PC-3 (cell line): ENCODE results near the gene GPS2. TPM values are rescaled to one million over a fixed set of nuclear protein-coding genes. Genes with fewer than 3 reads are reported as not detected.

Experiments used
- ATAC-seq: fragments of 200-7000 bp; cut with Tn5 transposase; 2 replicates; pipeline ENCODE4 v1.9.1; 2020; ENCODE audit warnings: mild to moderate bottlenecking, moderate library complexity
- BruUV-seq: library from RNA; stranded (reverse); fragments of 400-500 nt; replicated peaks from 2 replicates; lab custom pipeline; 2021; lab: Mats Ljungman, UMichigan
- CTCF ChIA-PET: fragments of 300-600 bp; sonication (Branson Sonifier 250); formaldehyde crosslinking; loops from one replicate; lab custom pipeline; 2022; ENCODE audit warnings: antibody characterized with exemption; lab: Charles Lee
- POLR2A ChIA-PET: fragments of 300-600 bp; sonication (Branson Sonifier 250); formaldehyde crosslinking; loops from one replicate; lab custom pipeline; 2022; ENCODE audit warnings: antibody characterized with exemption; ENCODE audit not compliant: unreplicated experiment; lab: Charles Lee
- DNase-seq: peaks from one replicate; pipeline ENCODE4 v3.0.0-alpha.2; 2015
- H2AFZ ChIP-seq: fragments of 300-600 bp; sonication (generic); 2 replicates; pipeline ENCODE4 v1.6.0; 2016; ENCODE audit warnings: antibody characterized with exemption, low read length
- H3F3A ChIP-seq: fragments of 300-600 bp; sonication (generic); one replicate; pipeline ENCODE4 v1.6.0; 2017; ENCODE audit warnings: antibody characterized with exemption, low read length, control low read depth, mild to moderate bottlenecking; ENCODE audit not compliant: unreplicated experiment
- H3K27ac ChIP-seq: fragments of 300-600 bp; sonication (generic); 2 replicates; pipeline ENCODE4 v1.5.1; 2016; ENCODE audit warnings: mild to moderate bottlenecking, low read length
- H3K27me3 ChIP-seq: fragments of 300-600 bp; sonication (generic); 2 replicates; pipeline ENCODE4 v1.6.1; 2016; ENCODE audit warnings: low read length, mixed read lengths
- H3K36me3 ChIP-seq: fragments of 300-600 bp; sonication (generic); 2 replicates; pipeline ENCODE4 v1.6.1; 2016; ENCODE audit warnings: low read depth, mixed run types, low read length, mixed read lengths
- H3K4me1 ChIP-seq: fragments of 300-600 bp; sonication (generic); 2 replicates; pipeline ENCODE4 v1.5.1; 2016; ENCODE audit warnings: low read length; ENCODE audit not compliant: insufficient read depth
- H3K4me2 ChIP-seq: fragments of 300-600 bp; sonication (generic); 2 replicates; pipeline ENCODE4 v1.6.0; 2016; ENCODE audit warnings: low read length
- H3K4me3 ChIP-seq: fragments of 300-600 bp; sonication (generic); 2 replicates; pipeline ENCODE4 v1.5.1; 2016; ENCODE audit warnings: mild to moderate bottlenecking, low read length, mixed read lengths
- H3K79me2 ChIP-seq: fragments of 300-600 bp; sonication (generic); 2 replicates; pipeline ENCODE4 v1.6.1; 2017; ENCODE audit warnings: low read length, mixed read lengths
- H3K9ac ChIP-seq: fragments of 300-600 bp; sonication (generic); 2 replicates; pipeline ENCODE4 v1.6.0; 2016; ENCODE audit warnings: mild to moderate bottlenecking, low read length
- H3K9me2 ChIP-seq: fragments of 300-600 bp; sonication (generic); replicated peaks from 2 replicates; pipeline ENCODE4 v1.6.1; 2016; ENCODE audit warnings: mixed run types, low read length, mixed read lengths
- H3K9me3 ChIP-seq: fragments of 300-600 bp; sonication (generic); 2 replicates; pipeline ENCODE4 v1.6.1; 2016; ENCODE audit warnings: low read length, mixed read lengths
- H4K20me1 ChIP-seq: fragments of 300-600 bp; sonication (generic); 2 replicates; pipeline ENCODE4 v1.6.1; 2016; ENCODE audit warnings: low read length, mixed read lengths
- EZH2 ChIP-seq: fragments of 300-600 bp; sonication (generic); IDR thresholded peaks from one replicate; pipeline ENCODE4 v1.6.1; 2017; ENCODE audit warnings: antibody characterized with exemption, mild to moderate bottlenecking, low read length; ENCODE audit not compliant: unreplicated experiment
- EZH2phosphoT487 ChIP-seq: fragments of 300-600 bp; sonication (generic); IDR thresholded peaks from 2 replicates; pipeline ENCODE4 v1.6.1; 2018; ENCODE audit warnings: mild to moderate bottlenecking, antibody characterized with exemption, low read length, borderline replicate concordance
- intact Hi-C: fragments of 100-400 bp; cut with micrococcal nuclease; formaldehyde crosslinking; loops from 2 replicates; pipeline ENCODE4 v1.9.0; 2023
- total RNA-seq: library from RNA; depleted of rRNA; stranded (reverse); fragments of >200 nt; gene quantifications from 2 replicates; pipeline ENCODE4 v1.2.3, GENCODE V29; 2014
- TF ChIP-seq, protein P1 (sequence below): fragments of 300-600 bp; sonication (generic); conservative IDR thresholded peaks from 2 replicates; pipeline ENCODE4 v1.5.1; 2017; ENCODE audit warnings: antibody characterized with exemption, low read depth, mild to moderate bottlenecking, low read length

The GPS2 gene
- total RNA-seq, 1 experiment from 2014 or later: 30.8 TPM

DNA sequence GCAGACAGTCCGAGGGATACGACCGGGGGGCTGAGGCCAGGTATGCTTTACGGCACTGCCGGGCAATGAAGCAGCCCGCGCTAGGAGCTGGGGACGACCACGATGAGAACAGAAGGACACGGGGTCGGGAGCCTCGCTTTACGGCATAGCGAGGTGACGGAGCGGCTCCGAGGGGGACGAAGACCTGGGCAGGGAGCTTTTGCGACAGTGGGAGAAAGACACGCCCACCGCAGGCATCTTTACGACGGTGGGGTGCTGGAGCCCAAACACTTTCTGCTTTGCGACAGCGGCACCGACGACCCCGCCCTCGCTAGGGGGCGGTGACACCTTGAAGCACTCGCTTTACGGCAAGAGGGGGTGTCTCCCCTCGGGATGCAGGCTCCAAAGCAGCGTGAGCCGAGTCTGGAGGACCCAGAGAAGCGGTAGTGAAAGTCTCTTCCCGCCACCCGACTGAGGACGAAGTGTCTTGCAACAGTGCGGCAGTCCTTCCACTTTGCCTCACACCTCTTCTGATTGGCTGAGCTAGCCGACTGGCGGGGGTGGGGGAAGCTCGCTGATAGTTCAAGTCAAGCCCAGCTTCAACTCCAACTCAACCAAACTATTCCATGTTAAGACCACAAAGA lies 14.3 kb upstream of the GPS2 start:
- BruUV-seq: TSS peak; percentile 93
- intact Hi-C loops: loop anchor here (2.0 kb wide), 1 partner anchor 21 kb away; no protein-coding TSS in a partner anchor
- CTCF ChIA-PET: interaction anchor here (0.6 kb wide), 2 partner anchors 16 to 48 kb away, joined by 3 to 4 read pairs; no protein-coding TSS in a partner anchor

DNA sequence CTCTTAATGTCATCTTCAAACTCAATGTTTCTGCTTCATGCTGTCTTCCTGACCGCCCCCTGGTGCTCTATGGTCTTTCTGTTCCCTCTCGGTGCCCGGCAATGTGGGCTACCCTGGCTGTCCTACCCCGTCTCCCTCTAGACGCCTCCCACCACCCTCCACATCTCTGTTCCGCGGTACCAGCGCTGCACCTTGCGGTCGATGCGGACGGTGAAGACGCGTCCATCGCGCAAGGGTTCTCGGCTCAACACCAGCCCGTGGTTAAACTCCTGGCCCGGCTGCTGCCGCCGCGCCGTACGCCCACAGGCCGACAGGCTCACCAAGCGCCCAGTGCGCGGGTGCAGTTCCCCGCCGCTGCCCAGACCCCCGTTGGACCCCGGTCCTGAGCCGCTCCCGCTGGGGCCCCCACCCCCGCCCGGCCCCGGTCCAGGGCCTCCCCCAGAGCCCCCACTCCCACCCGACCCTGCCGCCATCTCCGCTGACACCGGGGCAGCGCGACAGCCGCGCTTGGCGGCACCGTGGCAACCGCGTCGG lies 13.7 kb upstream of the GPS2 start, which contains the start of gene NEURL4:
Gene NEURL4, minus strand, starts transcription at position 496 of the 534 bp plus-strand sequence. Its CDS starts 23 bp downstream, at position 473.
- no peaks in the 10 kb centered on the region for H3K9me2 ChIP-seq
- TF ChIP-seq EZH2: no peak
- TF ChIP-seq EZH2phosphoT487: no peak
- TF ChIP-seq, protein P1, sequence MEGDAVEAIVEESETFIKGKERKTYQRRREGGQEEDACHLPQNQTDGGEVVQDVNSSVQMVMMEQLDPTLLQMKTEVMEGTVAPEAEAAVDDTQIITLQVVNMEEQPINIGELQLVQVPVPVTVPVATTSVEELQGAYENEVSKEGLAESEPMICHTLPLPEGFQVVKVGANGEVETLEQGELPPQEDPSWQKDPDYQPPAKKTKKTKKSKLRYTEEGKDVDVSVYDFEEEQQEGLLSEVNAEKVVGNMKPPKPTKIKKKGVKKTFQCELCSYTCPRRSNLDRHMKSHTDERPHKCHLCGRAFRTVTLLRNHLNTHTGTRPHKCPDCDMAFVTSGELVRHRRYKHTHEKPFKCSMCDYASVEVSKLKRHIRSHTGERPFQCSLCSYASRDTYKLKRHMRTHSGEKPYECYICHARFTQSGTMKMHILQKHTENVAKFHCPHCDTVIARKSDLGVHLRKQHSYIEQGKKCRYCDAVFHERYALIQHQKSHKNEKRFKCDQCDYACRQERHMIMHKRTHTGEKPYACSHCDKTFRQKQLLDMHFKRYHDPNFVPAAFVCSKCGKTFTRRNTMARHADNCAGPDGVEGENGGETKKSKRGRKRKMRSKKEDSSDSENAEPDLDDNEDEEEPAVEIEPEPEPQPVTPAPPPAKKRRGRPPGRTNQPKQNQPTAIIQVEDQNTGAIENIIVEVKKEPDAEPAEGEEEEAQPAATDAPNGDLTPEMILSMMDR: no peak
- peak; percentile 27 for ATAC-seq
- H4K20me1 ChIP-seq: no peaks in the 10 kb centered on the region
- peaks cover 16% of the 10 kb centered on the region for H3K79me2 ChIP-seq
- peak within 1 kb of the TSS; percentile 99 for H3K4me2 ChIP-seq
- no peaks in the 10 kb centered on the region for H3K9me3 ChIP-seq
- 0 out of 2 replicates have a peak, but pooled peaks cover 6% of the 10 kb centered on the region for H3K4me1 ChIP-seq
- no peaks in the 10 kb centered on the region for H3K27me3 ChIP-seq
- H3K9ac ChIP-seq: peak within 1 kb of the TSS; percentile 88
- BruUV-seq: no TSS peak
- H2AFZ ChIP-seq: peak within 1 kb of the TSS; percentile 95
- H3K27ac ChIP-seq: peak within 1 kb of the TSS; percentile 77
- intact Hi-C loops: loop anchor here (2.0 kb wide), 1 partner anchor 20 kb away; no protein-coding TSS in a partner anchor
- H3K36me3 ChIP-seq: 0 out of 2 replicates have a peak, but pooled peaks cover 4% of the 10 kb centered on the region
- ChIA-PET CTCF (no interaction called here), POLR2A (no interaction called here)
- no peaks in the 10 kb centered on the region for H3F3A ChIP-seq
- peak; percentile 2 for DNase-seq
- peak within 1 kb of the TSS; percentile 96 for H3K4me3 ChIP-seq

More for the DNA sequence above, 14.3 kb upstream of the GPS2 start:
- Histone ChIP-seq H3K4me2 (peak overlapping the region; percentile 99), H3K36me3 (no peaks in the 10 kb centered on the region), H3K9me2 (no peaks in the 10 kb centered on the region), H2AFZ (peak overlapping the region; percentile 95), H3K27me3 (no peaks in the 10 kb centered on the region), H3K27ac (peak overlapping the region; percentile 77), H4K20me1 (no peaks in the 10 kb centered on the region), H3K9me3 (no peaks in the 10 kb centered on the region), H3F3A (no peaks in the 10 kb centered on the region), H3K4me3 (peak overlapping the region; percentile 96), H3K4me1 (0 out of 2 replicates have a peak, but pooled peaks cover 6% of the 10 kb centered on the region), H3K9ac (peak overlapping the region; percentile 88), H3K79me2 (peaks cover 16% of the 10 kb centered on the region)
- TF ChIP-seq EZH2 (no peak), EZH2phosphoT487 (no peak)
- TF ChIP-seq, protein P1: no peak
- peak; percentile 95 for DNase-seq
- POLR2A ChIA-PET: interaction anchor here (0.6 kb wide), 1 partner anchor 103 kb away, joined by 3 read pairs; no protein-coding TSS in a partner anchor
- ATAC-seq: peak; percentile 71
